Measurements from ENCODE around the gene HCCS.

The HCCS gene

GRCh38 chrX:11137543-11138139 lies 26.5 kb downstream of the HCCS start:
- ATAC-seq: no peak
- TF ChIP-seq TSHZ2 (CRISPR knock-in tag; IDR thresholded peaks at IDR 0.05) (no peak), TCF4 (CRISPR knock-in tag; IDR thresholded peaks at IDR 0.05; ENCODE audit: borderline replicate concordance) (no peak), PATZ1 (CRISPR knock-in tag; IDR thresholded peaks at IDR 0.05; ENCODE audit: borderline replicate concordance) (no peak), OSR1 (CRISPR knock-in tag; IDR thresholded peaks at IDR 0.05) (no peak), ESRRG (CRISPR knock-in tag; IDR thresholded peaks at IDR 0.05) (no peak), ZFP3 (CRISPR knock-in tag; IDR thresholded peaks at IDR 0.05) (no peak), ZFP30 (CRISPR knock-in tag; IDR thresholded peaks at IDR 0.05) (no peak), POU6F1 (CRISPR knock-in tag; IDR thresholded peaks at IDR 0.05; ENCODE audit: borderline replicate concordance, low read depth) (no peak), ZNF565 (CRISPR knock-in tag; conservative IDR thresholded peaks at IDR 0.05; ENCODE audit: low read depth) (no peak), CSRNP3 (CRISPR knock-in tag; IDR thresholded peaks at IDR 0.05) (no peak), GLIS3 (CRISPR knock-in tag; IDR thresholded peaks at IDR 0.05) (no peak), RARB (CRISPR knock-in tag; IDR thresholded peaks at IDR 0.05) (no peak)

GRCh38 chrX:11138498-11139390 lies 27.6 kb downstream of the HCCS start:
- no peak for ATAC-seq
- TF ChIP-seq TCF4 (CRISPR knock-in tag; IDR thresholded peaks at IDR 0.05; ENCODE audit: borderline replicate concordance): no peak
- no peak for TF ChIP-seq CSRNP3 (CRISPR knock-in tag; IDR thresholded peaks at IDR 0.05)
- TF ChIP-seq BACH2 (CRISPR knock-in tag; IDR thresholded peaks at IDR 0.05; ENCODE audit: borderline replicate concordance): no peak
- TF ChIP-seq SNAI2 (CRISPR knock-in tag; IDR thresholded peaks at IDR 0.05): no peak
- TF ChIP-seq ZC3H10 (CRISPR knock-in tag; IDR thresholded peaks at IDR 0.05): no peak
- TF ChIP-seq ESRRG (CRISPR knock-in tag; IDR thresholded peaks at IDR 0.05): no peak
- no peak for TF ChIP-seq TSHZ2 (CRISPR knock-in tag; IDR thresholded peaks at IDR 0.05)
- TF ChIP-seq PPARA (CRISPR knock-in tag; IDR thresholded peaks at IDR 0.05; ENCODE audit: borderline replicate concordance): no peak
- TF ChIP-seq CSDC2 (CRISPR knock-in tag; IDR thresholded peaks at IDR 0.05): no peak
